GM21717 (cell line): ENCODE measurements around the gene OLFML2A.

Experiments used
- ATAC-seq: cut with Tn5 transposase; IDR thresholded peaks from one replicate; pipeline ENCODE4 v1.9.1; 2021; ENCODE audit warnings: mild to moderate bottlenecking, moderate library complexity; ENCODE audit not compliant: unreplicated experiment

OLFML2A gene

DNA sequence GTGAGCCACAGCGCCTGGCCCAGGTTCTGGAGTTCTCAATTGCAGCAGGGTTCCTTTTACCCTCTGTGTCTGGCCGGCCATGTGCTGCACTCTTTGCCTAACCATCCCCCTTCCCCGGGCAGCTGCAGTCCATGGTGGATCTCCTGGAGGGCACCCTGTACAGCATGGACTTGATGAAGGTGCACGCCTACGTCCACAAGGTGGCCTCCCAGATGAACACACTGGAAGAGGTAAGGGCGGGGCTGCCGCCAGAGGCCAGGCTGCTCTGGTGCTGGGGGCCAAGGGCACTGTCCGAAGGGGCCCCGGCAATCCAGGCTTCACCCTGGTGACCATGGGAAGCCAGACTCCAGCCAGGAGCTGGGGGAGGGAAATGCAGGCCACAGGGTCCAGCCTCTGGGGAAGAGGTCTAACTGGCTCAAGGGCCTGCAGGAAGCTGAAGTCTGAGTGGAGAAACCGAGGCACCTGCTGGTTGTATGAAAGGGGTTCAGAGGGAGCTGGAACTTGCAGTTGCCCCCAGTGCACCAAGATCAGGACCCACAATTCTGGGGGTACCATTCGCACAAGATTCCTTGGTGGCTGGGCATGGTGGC, 18.1 kb downstream of the OLFML2A start:
- ATAC-seq: no peak

DNA sequence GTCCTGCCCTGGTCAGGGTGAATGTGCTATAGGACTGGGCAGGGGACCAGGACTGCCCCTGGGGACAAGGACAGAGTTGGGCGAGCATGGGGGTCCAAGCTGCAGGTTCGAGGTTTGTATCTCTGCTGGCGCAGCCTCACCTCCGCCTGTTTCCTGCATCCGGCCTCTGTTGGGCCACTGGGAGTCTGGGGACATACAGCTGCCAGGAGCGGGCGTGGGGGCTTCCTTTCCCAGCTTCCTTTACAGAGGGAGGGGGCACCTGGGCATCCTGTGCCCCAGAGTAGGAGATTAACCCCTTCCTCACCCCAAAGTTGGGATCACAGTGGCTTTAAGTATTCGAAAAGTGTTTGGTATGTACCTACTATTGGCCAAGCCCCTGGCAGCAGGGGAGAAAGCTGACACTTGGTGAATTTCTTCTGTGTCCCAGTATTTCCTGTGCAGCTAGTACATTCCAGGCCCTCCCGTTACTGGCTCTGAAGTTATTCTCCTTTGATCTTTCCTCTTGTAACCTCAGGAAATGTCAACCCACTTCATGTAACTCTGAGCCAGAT, 19.0 kb downstream of the OLFML2A start:
- no peak for ATAC-seq

- no peak for ATAC-seq
Measured at GRCh38 chr9:124797343-124798103, 20.6 kb downstream of the OLFML2A start.

DNA sequence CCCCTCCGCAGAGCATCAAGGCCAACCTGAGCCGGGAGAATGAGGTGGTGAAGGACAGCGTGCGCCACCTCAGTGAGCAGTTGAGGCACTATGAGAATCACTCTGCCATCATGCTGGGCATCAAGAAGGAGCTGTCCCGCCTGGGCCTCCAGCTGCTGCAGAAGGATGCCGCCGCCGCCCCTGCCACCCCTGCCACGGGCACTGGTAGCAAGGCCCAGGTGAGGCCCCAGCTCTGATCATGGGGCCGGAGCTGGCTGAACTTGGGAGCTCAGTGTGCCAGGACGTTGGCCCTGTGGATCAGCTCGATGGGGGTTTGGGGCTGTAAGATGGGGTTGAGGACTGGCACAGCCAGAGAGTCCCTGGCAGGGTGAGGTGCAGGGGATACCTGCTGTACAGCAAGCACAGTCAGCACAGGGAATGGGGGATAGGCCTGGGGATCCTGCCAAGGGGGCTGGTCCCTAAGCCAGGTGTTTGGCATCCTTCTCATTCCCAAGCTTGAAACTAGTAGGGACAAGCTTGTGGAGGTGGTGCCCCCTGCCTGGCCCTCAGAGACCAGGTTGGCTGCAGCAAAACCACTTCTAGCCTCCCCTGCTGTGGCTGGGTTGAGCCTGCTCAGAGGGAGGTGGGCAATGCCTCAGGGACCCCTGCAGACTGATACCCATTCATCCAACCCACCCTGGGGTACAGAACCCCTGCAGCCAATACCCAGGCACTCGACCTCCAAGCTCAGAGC, 22.5 kb downstream of the OLFML2A start:
- no peak for ATAC-seq

DNA sequence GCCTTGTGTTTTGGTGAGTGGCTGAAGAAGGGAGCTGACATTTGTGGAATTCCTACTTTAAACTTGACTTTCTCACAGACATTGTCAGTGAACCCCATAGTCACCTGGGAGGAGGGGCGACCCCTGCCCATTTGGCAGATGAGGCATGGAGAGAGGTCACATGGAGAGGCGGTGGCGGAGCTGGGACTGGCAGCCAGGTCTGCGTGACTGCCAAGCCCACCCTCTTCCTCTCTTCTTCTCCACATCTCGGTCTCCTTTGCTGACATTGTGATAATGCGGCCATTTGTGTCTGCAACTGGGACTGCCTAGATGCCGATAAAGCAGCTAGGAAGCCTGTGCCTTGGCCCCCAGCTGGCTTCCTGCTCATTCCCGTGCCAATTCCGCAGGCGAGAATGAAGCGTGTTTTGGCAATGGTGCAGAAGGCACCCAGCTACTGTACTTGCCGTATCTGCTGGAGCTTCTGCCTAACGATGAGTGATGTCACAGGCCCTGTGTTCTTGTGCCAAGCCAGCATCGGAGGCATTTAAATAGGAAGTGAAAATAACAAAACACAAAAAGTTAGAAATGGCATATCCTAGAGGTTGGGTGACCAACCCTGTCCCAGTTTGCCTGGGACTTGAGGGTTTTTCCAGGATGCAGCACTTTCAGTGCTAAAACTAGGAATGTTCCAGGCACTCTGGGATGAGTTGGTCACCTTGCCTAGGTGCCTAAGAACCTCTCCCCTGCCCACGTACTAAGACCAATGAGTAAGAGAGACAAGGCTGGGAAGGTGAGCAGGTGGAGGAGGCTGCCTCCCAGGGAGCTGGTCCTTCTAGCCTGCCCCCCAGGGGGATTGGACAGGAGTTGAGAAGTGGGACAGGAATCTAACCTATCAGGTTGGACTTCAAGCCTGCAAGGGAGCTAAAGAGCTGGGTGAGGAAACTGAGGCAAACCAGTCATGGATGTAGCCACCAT, 23.6 kb downstream of the OLFML2A start:
- ATAC-seq: no peak

DNA sequence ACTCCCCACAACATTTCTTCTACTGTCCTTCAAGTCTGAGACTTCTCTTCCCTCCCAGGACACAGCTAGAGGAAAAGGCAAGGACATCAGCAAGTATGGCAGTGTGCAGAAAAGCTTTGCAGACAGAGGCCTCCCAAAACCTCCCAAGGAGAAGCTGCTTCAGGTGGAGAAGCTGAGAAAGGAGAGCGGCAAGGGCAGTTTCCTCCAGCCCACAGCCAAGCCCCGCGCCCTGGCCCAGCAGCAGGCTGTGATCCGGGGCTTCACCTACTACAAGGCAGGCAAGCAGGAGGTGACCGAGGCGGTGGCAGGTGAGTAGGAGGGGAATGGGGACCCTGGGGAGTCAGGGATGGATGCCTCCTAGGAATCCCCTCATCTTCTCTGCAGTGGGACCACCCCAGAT, 24.4 kb downstream of the OLFML2A start:
- ATAC-seq: no peak

DNA sequence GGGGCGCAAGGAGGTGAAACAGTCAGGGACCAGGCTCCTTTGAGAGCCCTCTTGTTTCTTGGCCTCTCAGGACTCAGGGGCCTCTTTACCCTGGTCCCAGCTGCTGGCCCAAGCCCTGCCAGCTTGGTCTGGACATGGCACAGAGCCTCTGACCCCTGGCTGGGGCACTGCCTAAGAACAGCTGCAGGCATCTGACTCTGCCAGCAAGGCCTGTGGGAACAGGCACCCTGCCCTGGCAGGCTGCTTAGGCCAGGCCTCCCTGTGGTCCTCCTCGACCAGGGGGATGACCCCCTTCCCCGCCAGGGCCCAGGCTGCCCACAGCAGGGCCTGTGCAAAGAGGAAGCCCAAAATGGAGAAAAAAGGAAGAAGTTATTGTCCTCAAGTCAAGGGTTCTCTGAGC, 25.5 kb downstream of the OLFML2A start:
- no peak for ATAC-seq

DNA sequence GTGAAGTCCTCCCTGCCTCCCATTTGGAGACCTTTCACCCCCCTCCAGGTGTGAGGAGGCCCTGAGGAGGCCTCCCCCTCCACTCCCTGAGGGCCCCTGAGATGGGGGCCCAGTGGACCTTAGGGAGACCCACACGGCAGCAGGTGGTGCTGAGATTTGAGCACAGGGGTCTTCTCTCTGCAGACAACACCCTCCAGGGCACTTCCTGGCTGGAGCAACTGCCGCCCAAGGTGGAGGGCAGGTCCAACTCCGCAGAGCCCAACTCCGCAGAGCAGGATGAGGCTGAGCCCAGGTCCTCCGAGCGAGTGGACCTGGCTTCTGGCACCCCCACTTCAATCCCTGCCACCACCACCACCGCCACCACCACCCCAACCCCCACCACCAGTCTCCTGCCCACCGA, 27.0 kb downstream of the OLFML2A start:
- no peak for ATAC-seq

GRCh38 chr9:124805186-124805585, 28.3 kb downstream of the OLFML2A start:
- ATAC-seq: no peak

DNA sequence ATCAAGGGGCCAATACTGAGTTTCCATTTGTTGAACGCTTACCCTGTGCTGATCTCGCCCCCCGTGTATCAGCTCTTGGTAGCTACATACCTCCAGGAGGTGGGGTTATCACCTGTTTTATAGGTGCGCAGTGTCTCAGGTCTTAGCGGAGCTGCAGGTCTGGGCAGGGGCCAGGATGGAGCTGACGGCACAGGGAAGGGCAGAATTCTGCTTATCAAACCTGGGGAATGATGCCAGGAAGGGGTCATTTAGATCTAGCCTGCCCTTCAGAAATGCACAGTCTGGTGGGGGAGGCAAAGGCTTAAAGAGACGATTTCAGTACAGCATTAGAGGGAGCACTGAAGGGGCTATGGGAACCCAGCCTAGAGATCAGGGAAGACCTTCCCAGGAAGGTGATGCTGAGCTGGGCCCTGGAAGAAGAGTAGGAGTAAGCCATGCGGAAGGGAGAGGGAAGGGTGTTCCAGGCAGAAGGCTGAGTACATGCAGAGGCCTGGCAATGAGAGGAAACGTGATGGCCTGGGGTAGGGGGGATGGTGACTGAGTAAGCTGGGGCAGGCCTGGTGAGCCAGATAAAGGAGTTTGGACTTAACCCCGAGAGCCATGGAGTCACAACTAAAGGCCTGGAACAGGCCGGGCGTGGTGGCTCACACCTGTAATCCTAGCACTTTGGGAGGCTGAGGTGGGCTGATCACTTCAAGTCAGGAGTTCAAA, 31.5 kb downstream of the OLFML2A start:
- ATAC-seq: no peak

DNA sequence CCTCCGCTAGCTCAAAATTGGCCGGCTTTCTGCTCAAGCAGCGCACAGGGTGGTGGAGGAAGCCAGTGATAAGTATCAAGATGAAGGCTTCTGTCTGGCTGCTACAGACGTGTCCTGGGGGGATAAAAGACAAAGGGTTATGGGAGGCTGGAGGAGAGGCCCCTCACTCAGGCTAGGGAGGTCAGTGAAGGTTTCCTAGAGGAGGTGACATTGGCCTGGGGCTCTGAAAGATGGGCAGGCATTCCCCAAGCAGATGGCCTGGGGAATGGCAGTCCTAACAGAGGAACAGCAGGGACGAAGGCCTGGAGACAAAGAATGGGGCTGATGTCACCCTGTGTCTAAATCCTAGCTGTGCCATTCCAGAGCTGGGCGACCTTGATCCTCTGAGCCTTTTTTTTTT, 32.3 kb downstream of the OLFML2A start:
- no peak for ATAC-seq

- no peak for ATAC-seq
Measured at GRCh38 chr9:124809741-124810500, 33.0 kb downstream of the OLFML2A start.

DNA sequence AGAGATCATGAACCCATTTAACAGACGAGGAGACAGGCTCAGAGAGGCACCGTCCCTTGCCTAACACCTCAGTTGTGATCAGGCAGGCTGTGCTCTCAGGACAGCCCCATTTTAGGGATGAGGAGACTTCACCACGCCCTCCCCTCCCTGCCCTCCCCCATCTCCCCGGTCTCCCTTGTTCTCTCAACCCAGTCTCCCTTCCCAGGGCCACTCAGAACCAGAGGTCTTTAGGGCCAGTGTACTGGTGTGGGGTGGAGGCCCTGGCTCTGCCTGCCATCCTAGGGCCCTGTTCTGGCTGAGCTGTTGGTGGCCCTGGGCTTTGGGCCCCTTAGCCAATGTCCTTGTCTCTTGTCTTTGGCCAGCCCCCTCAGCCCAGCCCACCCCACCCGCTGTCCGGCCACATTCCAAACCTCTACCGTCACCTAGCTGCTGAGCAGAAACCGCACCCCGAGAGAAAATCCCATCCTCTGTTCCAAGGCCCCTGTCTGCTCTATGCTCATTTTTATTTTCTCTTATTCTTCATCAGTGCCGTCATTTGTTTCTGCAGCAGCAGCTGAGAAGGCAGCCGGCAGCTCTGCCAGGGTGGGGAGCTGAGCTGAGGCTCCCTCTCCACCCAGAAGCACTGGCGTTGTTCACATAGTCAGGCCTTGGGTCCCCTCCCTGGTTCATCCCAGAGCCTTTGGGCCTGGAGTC, 33.9 kb downstream of the OLFML2A start:
- ATAC-seq: no peak

DNA sequence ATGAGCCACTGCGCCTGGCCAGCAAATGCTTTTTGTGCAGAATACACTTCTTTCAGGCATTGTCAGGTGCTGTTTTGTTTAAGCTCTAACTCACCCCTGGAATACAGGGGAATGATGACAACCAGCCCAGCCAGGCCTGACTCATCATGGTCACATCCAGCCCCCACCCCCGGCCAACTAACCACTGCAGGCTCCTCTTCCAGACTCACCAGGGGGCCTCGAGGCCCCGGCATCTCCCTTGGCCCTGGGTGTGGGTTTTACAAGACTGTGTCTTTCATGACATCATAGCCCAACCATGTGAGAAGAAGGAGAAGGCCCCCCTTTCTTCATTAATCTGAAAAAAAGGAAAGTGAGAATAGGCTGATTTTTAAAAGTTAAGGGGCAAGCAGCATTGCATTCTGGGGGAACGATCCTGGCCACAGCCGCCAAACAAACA, 35.5 kb downstream of the OLFML2A start:
- no peak for ATAC-seq

GRCh38 chr9:124813041-124813440, 36.1 kb downstream of the OLFML2A start:
- ATAC-seq: no peak

DNA sequence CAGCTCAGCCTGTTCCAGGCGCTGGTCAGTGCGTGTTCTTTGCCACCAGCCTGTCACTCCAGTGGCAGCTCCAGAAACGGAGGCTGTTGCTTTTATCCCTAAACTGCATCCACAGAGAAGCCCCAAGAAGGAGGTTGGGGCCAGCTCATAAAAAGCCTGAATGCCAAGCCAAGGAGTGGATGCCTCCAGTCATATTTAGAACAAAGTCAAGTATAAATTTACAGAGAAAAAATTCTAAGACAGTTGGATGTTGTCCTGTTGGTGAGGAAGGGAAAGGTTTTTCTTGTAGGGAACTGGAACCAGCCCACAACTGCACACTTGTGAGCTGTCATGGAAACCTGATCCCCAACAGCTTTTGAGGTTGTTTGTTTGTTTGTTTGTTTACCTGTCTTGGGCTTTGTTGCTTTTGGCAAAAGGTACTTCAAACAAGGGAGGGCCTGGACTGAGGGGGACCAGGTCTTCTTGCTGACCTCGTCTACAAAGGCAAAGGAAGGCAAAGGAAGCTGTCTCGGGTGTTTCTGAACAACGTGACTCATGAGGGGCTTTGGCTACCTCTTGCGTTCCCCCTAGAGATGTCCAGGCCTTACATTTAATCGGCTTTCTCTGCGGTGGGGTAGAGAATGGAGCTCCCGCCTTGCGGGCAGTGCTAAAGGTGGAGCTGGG, 36.7 kb downstream of the OLFML2A start:
- no peak for ATAC-seq

DNA sequence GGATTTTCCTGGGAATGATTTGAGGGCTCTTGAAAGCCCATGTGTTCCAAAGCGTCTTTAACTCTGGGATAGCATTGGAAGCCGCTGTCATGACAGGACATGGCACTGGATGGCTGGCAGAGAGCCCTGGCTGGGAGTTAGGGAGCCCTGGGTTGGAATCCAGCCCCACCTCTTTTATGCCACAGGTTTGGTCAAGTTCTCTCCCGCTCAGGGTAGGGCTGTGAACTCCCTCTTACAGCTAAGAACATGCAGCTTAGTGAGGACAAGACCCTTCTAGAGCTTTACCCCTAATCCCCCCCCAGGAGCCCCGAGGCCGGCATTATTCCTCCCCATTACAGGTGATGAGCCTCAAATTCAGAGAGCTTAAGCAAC, 37.2 kb downstream of the OLFML2A start:
- ATAC-seq: no peak

DNA sequence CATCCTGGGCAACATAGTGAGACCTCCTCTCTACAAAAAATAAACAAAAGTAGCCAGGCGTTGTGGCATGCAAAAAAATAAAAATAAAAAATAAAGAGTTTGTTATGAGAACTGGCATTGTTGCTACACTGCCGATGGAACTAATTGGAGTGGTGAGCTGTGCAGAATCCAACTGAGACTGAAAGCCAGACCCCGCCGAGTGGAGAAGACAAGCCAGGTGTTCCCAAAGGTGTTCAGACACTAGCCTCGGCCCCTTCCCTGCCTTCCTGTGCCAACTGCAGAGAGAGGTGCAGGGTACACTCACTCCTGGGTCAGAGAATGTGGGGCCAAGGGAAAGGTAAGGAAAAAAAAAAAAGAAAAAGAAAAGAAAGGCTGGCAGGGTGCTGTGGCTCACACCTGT, 38.7 kb downstream of the OLFML2A start:
- ATAC-seq: no peak
